Measurements from ENCODE around the gene FHIT.

The FHIT gene

GRCh38 chr3:60932170-60932569 is 319.1 kb downstream of the FHIT start:
- no peaks in the 10 kb centered on the region for H3K27me3 ChIP-seq (ENCODE audit: control insufficient read depth in 1 of 2, insufficient read depth in 2 of 2, low read length in 2 of 2)
- H3K9me3 ChIP-seq (ENCODE audit: control insufficient read depth in 1 of 2, low read length in 2 of 2): no peaks in the 10 kb centered on the region
- no peaks in the 10 kb centered on the region for H3K4me1 ChIP-seq (ENCODE audit: control insufficient read depth in 1 of 2, insufficient read depth in 2 of 2, low read length in 2 of 2)
- H3K4me3 ChIP-seq (ENCODE audit: low read depth in 1 of 2, low read length in 2 of 2): no peak overlapping the region
- no peak overlapping the region for H3K27ac ChIP-seq (ENCODE audit: low read depth, low read length)
- H3K9ac ChIP-seq (ENCODE audit: low read depth in 1 of 2, low read length in 2 of 2): no peak overlapping the region
- H3K36me3 ChIP-seq (ENCODE audit: control insufficient read depth in 1 of 2, insufficient read depth in 2 of 2, low read length in 2 of 2): no peaks in the 10 kb centered on the region

DNA sequence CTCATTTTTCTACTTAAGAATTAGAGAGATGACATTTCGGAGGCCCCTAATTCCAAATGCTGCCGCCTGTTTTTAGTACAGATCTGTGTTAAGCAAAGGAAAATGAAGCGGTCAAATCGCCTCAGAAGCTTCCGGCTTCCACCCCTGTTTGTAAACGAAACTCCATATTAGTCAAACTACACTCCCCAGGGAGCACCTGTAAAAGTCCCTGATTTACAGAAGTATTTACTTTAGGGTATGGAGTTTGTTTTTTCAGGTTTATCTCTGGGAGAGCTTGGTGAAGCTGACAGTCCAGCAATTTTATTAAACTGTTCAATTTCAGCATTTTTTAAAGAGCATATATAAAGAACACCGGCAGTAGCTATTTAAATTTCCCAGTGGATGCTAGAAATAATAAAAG is 319.8 kb downstream of the FHIT start:
- H3K27me3 ChIP-seq (ENCODE audit: control insufficient read depth in 1 of 2, insufficient read depth in 2 of 2, low read length in 2 of 2): no peaks in the 10 kb centered on the region
- H3K36me3 ChIP-seq (ENCODE audit: control insufficient read depth in 1 of 2, insufficient read depth in 2 of 2, low read length in 2 of 2): no peaks in the 10 kb centered on the region
- no peak overlapping the region for H3K4me3 ChIP-seq (ENCODE audit: low read depth in 1 of 2, low read length in 2 of 2)
- H3K27ac ChIP-seq (ENCODE audit: low read depth, low read length): no peak overlapping the region
- no peak overlapping the region for H3K9ac ChIP-seq (ENCODE audit: low read depth in 1 of 2, low read length in 2 of 2)
- H3K9me3 ChIP-seq (ENCODE audit: control insufficient read depth in 1 of 2, low read length in 2 of 2): no peaks in the 10 kb centered on the region
- no peaks in the 10 kb centered on the region for H3K4me1 ChIP-seq (ENCODE audit: control insufficient read depth in 1 of 2, insufficient read depth in 2 of 2, low read length in 2 of 2)

DNA sequence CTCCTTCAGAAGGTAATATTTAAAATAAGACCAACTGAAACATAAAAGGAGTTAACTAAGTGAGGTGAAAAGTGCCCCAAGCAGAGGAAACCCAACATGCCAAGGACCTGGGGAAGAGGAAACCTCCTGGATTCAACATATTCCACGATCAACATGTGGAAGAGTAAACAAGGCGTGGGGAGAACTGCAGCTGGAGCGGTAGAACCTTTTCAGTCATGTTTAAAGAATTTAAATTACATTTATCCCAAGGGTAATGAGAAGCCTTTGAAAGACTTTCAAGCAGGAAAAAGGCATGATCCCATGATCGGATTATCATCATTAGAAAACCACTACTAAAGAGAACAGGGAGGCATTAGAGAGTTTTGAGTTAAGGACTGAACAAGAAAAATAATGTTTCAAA is 330.7 kb downstream of the FHIT start:
- Histone ChIP-seq H3K27me3 (ENCODE audit: control insufficient read depth in 1 of 2, insufficient read depth in 2 of 2, low read length in 2 of 2) (no peaks in the 10 kb centered on the region), H3K4me1 (ENCODE audit: control insufficient read depth in 1 of 2, insufficient read depth in 2 of 2, low read length in 2 of 2) (no peaks in the 10 kb centered on the region), H3K4me3 (ENCODE audit: low read depth in 1 of 2, low read length in 2 of 2) (no peak overlapping the region), H3K9me3 (ENCODE audit: control insufficient read depth in 1 of 2, low read length in 2 of 2) (no peaks in the 10 kb centered on the region), H3K36me3 (ENCODE audit: control insufficient read depth in 1 of 2, insufficient read depth in 2 of 2, low read length in 2 of 2) (no peaks in the 10 kb centered on the region), H3K27ac (ENCODE audit: low read depth, low read length) (no peak overlapping the region), H3K9ac (ENCODE audit: low read depth in 1 of 2, low read length in 2 of 2) (no peak overlapping the region)

DNA sequence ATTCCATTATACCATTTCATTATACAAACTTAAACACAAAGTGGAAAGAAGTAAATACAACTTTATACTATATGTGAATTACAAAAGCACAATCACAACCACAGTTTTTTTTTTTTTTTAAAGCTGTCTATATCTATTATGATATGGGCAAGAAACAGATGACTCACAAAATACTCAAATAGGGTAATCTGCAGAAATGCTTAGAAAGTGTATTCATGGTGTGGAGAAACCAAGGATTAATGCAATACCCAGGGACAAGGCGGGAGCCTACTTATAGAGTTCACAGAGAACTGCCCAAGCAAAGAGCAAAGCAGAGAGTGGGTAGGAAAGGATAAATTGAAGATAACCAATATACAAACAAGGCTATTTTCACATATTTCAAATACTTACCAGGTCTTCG is 332.0 kb downstream of the FHIT start:
- H3K27me3 ChIP-seq (ENCODE audit: control insufficient read depth in 1 of 2, insufficient read depth in 2 of 2, low read length in 2 of 2): no peaks in the 10 kb centered on the region
- no peak overlapping the region for H3K4me3 ChIP-seq (ENCODE audit: low read depth in 1 of 2, low read length in 2 of 2)
- H3K36me3 ChIP-seq (ENCODE audit: control insufficient read depth in 1 of 2, insufficient read depth in 2 of 2, low read length in 2 of 2): no peaks in the 10 kb centered on the region
- no peaks in the 10 kb centered on the region for H3K9me3 ChIP-seq (ENCODE audit: control insufficient read depth in 1 of 2, low read length in 2 of 2)
- H3K9ac ChIP-seq (ENCODE audit: low read depth in 1 of 2, low read length in 2 of 2): no peak overlapping the region
- H3K27ac ChIP-seq (ENCODE audit: low read depth, low read length): no peak overlapping the region
- no peaks in the 10 kb centered on the region for H3K4me1 ChIP-seq (ENCODE audit: control insufficient read depth in 1 of 2, insufficient read depth in 2 of 2, low read length in 2 of 2)

GRCh38 chr3:60917141-60917540 is 334.1 kb downstream of the FHIT start:
- H3K9ac ChIP-seq (ENCODE audit: low read depth in 1 of 2, low read length in 2 of 2): no peak overlapping the region
- H3K4me1 ChIP-seq (ENCODE audit: control insufficient read depth in 1 of 2, insufficient read depth in 2 of 2, low read length in 2 of 2): no peaks in the 10 kb centered on the region
- H3K27ac ChIP-seq (ENCODE audit: low read depth, low read length): no peak overlapping the region
- H3K36me3 ChIP-seq (ENCODE audit: control insufficient read depth in 1 of 2, insufficient read depth in 2 of 2, low read length in 2 of 2): no peaks in the 10 kb centered on the region
- H3K9me3 ChIP-seq (ENCODE audit: control insufficient read depth in 1 of 2, low read length in 2 of 2): no peaks in the 10 kb centered on the region
- no peaks in the 10 kb centered on the region for H3K27me3 ChIP-seq (ENCODE audit: control insufficient read depth in 1 of 2, insufficient read depth in 2 of 2, low read length in 2 of 2)
- H3K4me3 ChIP-seq (ENCODE audit: low read depth in 1 of 2, low read length in 2 of 2): no peak overlapping the region

GRCh38 chr3:60916546-60916945 is 334.7 kb downstream of the FHIT start:
- H3K36me3 ChIP-seq (ENCODE audit: control insufficient read depth in 1 of 2, insufficient read depth in 2 of 2, low read length in 2 of 2): no peaks in the 10 kb centered on the region
- no peaks in the 10 kb centered on the region for H3K9me3 ChIP-seq (ENCODE audit: control insufficient read depth in 1 of 2, low read length in 2 of 2)
- H3K9ac ChIP-seq (ENCODE audit: low read depth in 1 of 2, low read length in 2 of 2): no peak overlapping the region
- no peaks in the 10 kb centered on the region for H3K4me1 ChIP-seq (ENCODE audit: control insufficient read depth in 1 of 2, insufficient read depth in 2 of 2, low read length in 2 of 2)
- no peaks in the 10 kb centered on the region for H3K27me3 ChIP-seq (ENCODE audit: control insufficient read depth in 1 of 2, insufficient read depth in 2 of 2, low read length in 2 of 2)
- H3K4me3 ChIP-seq (ENCODE audit: low read depth in 1 of 2, low read length in 2 of 2): no peak overlapping the region
- no peak overlapping the region for H3K27ac ChIP-seq (ENCODE audit: low read depth, low read length)

DNA sequence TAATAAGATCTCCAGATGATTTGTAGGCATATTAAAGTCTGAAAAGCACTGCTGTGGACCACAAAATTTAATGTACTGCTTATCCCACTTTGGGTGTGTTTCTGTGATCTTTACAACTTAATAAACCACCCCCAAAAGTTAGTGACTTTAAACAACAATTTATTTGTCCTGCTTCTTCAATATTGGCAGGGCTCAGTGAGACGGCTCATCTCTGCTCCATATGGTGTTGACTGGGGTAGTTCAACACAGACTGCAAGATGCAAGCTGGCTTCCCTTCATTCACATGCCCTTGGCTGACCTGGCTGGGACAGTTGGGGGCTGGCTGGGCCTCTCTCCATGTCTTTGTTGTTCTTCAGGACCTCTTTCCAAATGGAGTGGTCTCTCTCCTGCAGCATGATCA is 337.8 kb downstream of the FHIT start:
- Histone ChIP-seq H3K4me3 (ENCODE audit: low read depth in 1 of 2, low read length in 2 of 2) (no peak overlapping the region), H3K9me3 (ENCODE audit: control insufficient read depth in 1 of 2, low read length in 2 of 2) (no peaks in the 10 kb centered on the region), H3K9ac (ENCODE audit: low read depth in 1 of 2, low read length in 2 of 2) (no peak overlapping the region), H3K27ac (ENCODE audit: low read depth, low read length) (no peak overlapping the region), H3K27me3 (ENCODE audit: control insufficient read depth in 1 of 2, insufficient read depth in 2 of 2, low read length in 2 of 2) (no peaks in the 10 kb centered on the region), H3K36me3 (ENCODE audit: control insufficient read depth in 1 of 2, insufficient read depth in 2 of 2, low read length in 2 of 2) (no peaks in the 10 kb centered on the region), H3K4me1 (ENCODE audit: control insufficient read depth in 1 of 2, insufficient read depth in 2 of 2, low read length in 2 of 2) (no peaks in the 10 kb centered on the region)

GRCh38 chr3:60912876-60913275 is 338.4 kb downstream of the FHIT start:
- Histone ChIP-seq H3K9me3 (ENCODE audit: control insufficient read depth in 1 of 2, low read length in 2 of 2) (no peaks in the 10 kb centered on the region), H3K27me3 (ENCODE audit: control insufficient read depth in 1 of 2, insufficient read depth in 2 of 2, low read length in 2 of 2) (no peaks in the 10 kb centered on the region), H3K4me1 (ENCODE audit: control insufficient read depth in 1 of 2, insufficient read depth in 2 of 2, low read length in 2 of 2) (no peaks in the 10 kb centered on the region), H3K27ac (ENCODE audit: low read depth, low read length) (no peak overlapping the region), H3K4me3 (ENCODE audit: low read depth in 1 of 2, low read length in 2 of 2) (no peak overlapping the region), H3K36me3 (ENCODE audit: control insufficient read depth in 1 of 2, insufficient read depth in 2 of 2, low read length in 2 of 2) (no peaks in the 10 kb centered on the region), H3K9ac (ENCODE audit: low read depth in 1 of 2, low read length in 2 of 2) (no peak overlapping the region)

DNA sequence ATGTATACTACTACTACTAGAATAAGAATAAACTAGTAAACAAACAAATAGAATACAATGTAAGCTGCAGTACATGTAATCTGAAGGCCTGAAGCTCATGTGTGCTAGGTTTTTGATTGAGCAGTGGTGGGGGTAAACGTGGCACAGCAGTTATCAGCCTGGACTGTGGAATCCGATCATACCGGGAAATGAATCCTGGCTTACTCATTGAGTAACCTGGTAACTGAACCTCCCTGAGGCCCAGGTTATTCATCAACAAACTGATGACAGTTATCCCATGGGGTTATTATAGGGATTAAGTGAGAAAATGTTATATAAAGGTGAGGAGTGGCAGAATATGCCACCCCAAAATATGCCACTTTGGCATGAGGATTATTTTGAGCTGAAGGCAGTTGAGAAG is 339.1 kb downstream of the FHIT start:
- H3K36me3 ChIP-seq (ENCODE audit: control insufficient read depth in 1 of 2, insufficient read depth in 2 of 2, low read length in 2 of 2): no peaks in the 10 kb centered on the region
- no peak overlapping the region for H3K4me3 ChIP-seq (ENCODE audit: low read depth in 1 of 2, low read length in 2 of 2)
- H3K27me3 ChIP-seq (ENCODE audit: control insufficient read depth in 1 of 2, insufficient read depth in 2 of 2, low read length in 2 of 2): no peaks in the 10 kb centered on the region
- no peaks in the 10 kb centered on the region for H3K4me1 ChIP-seq (ENCODE audit: control insufficient read depth in 1 of 2, insufficient read depth in 2 of 2, low read length in 2 of 2)
- no peaks in the 10 kb centered on the region for H3K9me3 ChIP-seq (ENCODE audit: control insufficient read depth in 1 of 2, low read length in 2 of 2)
- H3K9ac ChIP-seq (ENCODE audit: low read depth in 1 of 2, low read length in 2 of 2): no peak overlapping the region
- H3K27ac ChIP-seq (ENCODE audit: low read depth, low read length): no peak overlapping the region

DNA sequence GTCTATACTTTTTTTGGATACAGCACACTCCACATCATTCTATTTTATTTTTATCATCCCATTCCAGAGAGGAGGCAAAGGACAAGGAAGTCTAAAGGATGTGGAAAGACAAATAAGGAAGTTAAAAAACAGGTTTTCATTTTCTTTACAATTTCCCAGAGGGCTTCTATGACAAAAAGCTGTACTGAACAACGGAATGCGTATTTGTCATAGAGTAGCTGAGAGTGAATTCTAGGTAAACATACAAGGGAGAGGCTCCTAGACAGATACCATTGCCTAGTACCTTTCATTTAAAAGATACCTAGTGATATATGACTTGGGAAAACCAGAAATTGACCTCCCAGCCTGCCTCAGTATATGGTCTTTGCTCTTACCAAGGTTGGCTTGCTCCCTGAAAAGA is 341.7 kb downstream of the FHIT start:
- Histone ChIP-seq H3K4me3 (ENCODE audit: low read depth in 1 of 2, low read length in 2 of 2) (no peak overlapping the region), H3K27ac (ENCODE audit: low read depth, low read length) (no peak overlapping the region), H3K36me3 (ENCODE audit: control insufficient read depth in 1 of 2, insufficient read depth in 2 of 2, low read length in 2 of 2) (no peaks in the 10 kb centered on the region), H3K9me3 (ENCODE audit: control insufficient read depth in 1 of 2, low read length in 2 of 2) (no peaks in the 10 kb centered on the region), H3K9ac (ENCODE audit: low read depth in 1 of 2, low read length in 2 of 2) (no peak overlapping the region), H3K27me3 (ENCODE audit: control insufficient read depth in 1 of 2, insufficient read depth in 2 of 2, low read length in 2 of 2) (no peaks in the 10 kb centered on the region), H3K4me1 (ENCODE audit: control insufficient read depth in 1 of 2, insufficient read depth in 2 of 2, low read length in 2 of 2) (no peaks in the 10 kb centered on the region)

GRCh38 chr3:60906283-60906682 is 345.0 kb downstream of the FHIT start:
- Histone ChIP-seq H3K9me3 (ENCODE audit: control insufficient read depth in 1 of 2, low read length in 2 of 2) (no peaks in the 10 kb centered on the region), H3K36me3 (ENCODE audit: control insufficient read depth in 1 of 2, insufficient read depth in 2 of 2, low read length in 2 of 2) (no peaks in the 10 kb centered on the region), H3K4me1 (ENCODE audit: control insufficient read depth in 1 of 2, insufficient read depth in 2 of 2, low read length in 2 of 2) (no peaks in the 10 kb centered on the region), H3K4me3 (ENCODE audit: low read depth in 1 of 2, low read length in 2 of 2) (no peak overlapping the region), H3K9ac (ENCODE audit: low read depth in 1 of 2, low read length in 2 of 2) (no peak overlapping the region), H3K27me3 (ENCODE audit: control insufficient read depth in 1 of 2, insufficient read depth in 2 of 2, low read length in 2 of 2) (no peaks in the 10 kb centered on the region), H3K27ac (ENCODE audit: low read depth, low read length) (no peak overlapping the region)

Measured in duodenal mucosa (tissue), 2 donors.